Small intestine (tissue), 7 donors: ENCODE results near the gene IER5L. TPM values are rescaled to one million over a fixed set of nuclear protein-coding genes. Genes with fewer than 3 reads are reported as not detected.

Experiments used
- DNase-seq, 2 donors: peaks; one replicate each; pipeline versions ENCODE4 v3.0.0 to v3.0.0-alpha.2; 2013
- FAIRE-seq: peaks from 2 replicates; lab custom pipeline; 2012; peaks lifted over from hg19 to GRCh38; lab: Jason Lieb, UNC
- H3K27ac ChIP-seq, 3 donors: one replicate each; pipeline ENCODE4 v1.5.1; 2013; ENCODE audit warnings: low read length in 2 of 3, mild to moderate bottlenecking in 2 of 3, control low read depth in 1 of 3, inconsistent platforms in 1 of 3, low read depth in 1 of 3, moderate library complexity in 1 of 3
- H3K27me3 ChIP-seq, 3 donors: one replicate each; pipeline ENCODE4 v1.6.1; 2013; ENCODE audit warnings: low read length in 3 of 3, inconsistent platforms in 1 of 3; ENCODE audit not compliant: control insufficient read depth in 3 of 3, insufficient read depth in 3 of 3
- H3K36me3 ChIP-seq, 3 donors: one replicate each; pipeline ENCODE4 v1.6.1; 2013; ENCODE audit warnings: low read length in 3 of 3, inconsistent platforms in 1 of 3, low read depth in 1 of 3, mild to moderate bottlenecking in 1 of 3, moderate library complexity in 1 of 3; ENCODE audit not compliant: control insufficient read depth in 3 of 3, insufficient read depth in 2 of 3
- H3K4me1 ChIP-seq, 3 donors: one replicate each; pipeline ENCODE4 v1.6.1; 2013; ENCODE audit warnings: low read length in 2 of 3, inconsistent platforms in 1 of 3, low read depth in 1 of 3, mild to moderate bottlenecking in 1 of 3, moderate library complexity in 1 of 3; ENCODE audit not compliant: control insufficient read depth in 3 of 3, insufficient read depth in 2 of 3
- H3K4me3 ChIP-seq, 3 donors: one replicate each; pipeline ENCODE4 v1.5.1; 2013; ENCODE audit warnings: low read length in 3 of 3, control low read depth in 1 of 3, inconsistent platforms in 1 of 3, low read depth in 1 of 3, mild to moderate bottlenecking in 1 of 3, moderate library complexity in 1 of 3
- H3K9me3 ChIP-seq, 2 donors: one replicate each; pipeline ENCODE4 v1.6.1; 2013; ENCODE audit warnings: low read depth in 1 of 2, low read length in 1 of 2; ENCODE audit not compliant: control insufficient read depth in 2 of 2, insufficient read depth in 1 of 2
- WGBS, 3 donors: extraction: QIAGEN DNeasy Blood & Tissue Kit; methylation state at CpG; one replicate each; pipeline ENCODE4 v1.1.7; 2013; 5-methylcytosine and 5-hydroxymethylcytosine counted together
- polyA plus RNA-seq, 4 donors: library from polyadenylated mRNA; stranded (reverse) in 3 of 4; unstranded in 1 of 4; fragments of 200-250 nt in 3 of 4; fragments of 120-200 nt in 1 of 4; gene quantifications; one replicate each; pipeline versions ENCODE4 v1.2.1 to v1.2.3, GENCODE V29; 2013
- donor health status: healthy with polysubstance abuse.
- donor health status: control.
- donor health status: control.
- donor health status: Bipolar disorder and iron deficiency.
- donor health status: healthy.

IER5L gene
- polyA plus RNA-seq, 4 donors, result 0.89 to 13.7 (median 4.6) TPM

GRCh38 chr9:129221979-129222635 lies 44.0 kb upstream of the IER5L start:
- no peak for FAIRE-seq

GRCh38 chr9:129221233-129221632 lies 43.2 kb upstream of the IER5L start:
- Histone ChIP-seq H3K36me3 (peaks cover 0 to 27% (median 0%) of the 10 kb centered on the region in 3 donors), H3K4me1 (peaks cover 0 to 12% (median 0%) of the 10 kb centered on the region in 3 donors), H3K9me3 (no peaks in the 10 kb centered on the region), H3K27me3 (no peaks in the 10 kb centered on the region), H3K27ac (no peak overlapping the region), H3K4me3 (no peak overlapping the region)
- 77 to 80% (median 78%) methylated on average over 7 of the region's 7 CpGs for WGBS, 3 donors
- DNase-seq (peak in 1 of 2 donors; percentile 44), FAIRE-seq (no peak)

More at GRCh38 chr9:129221979-129222635, 44.0 kb upstream of the IER5L start:
- no peak for DNase-seq
- peaks cover 0 to 12% (median 0%) of the 10 kb centered on the region in 3 donors for H3K4me1 ChIP-seq
- 85 to 88% (median 87%) methylated on average over 15 of the region's 15 CpGs for WGBS, 3 donors
- no peak overlapping the region for H3K27ac ChIP-seq
- H3K4me3 ChIP-seq, result no peak overlapping the region
- H3K9me3 ChIP-seq, result no peaks in the 10 kb centered on the region
- H3K36me3 ChIP-seq, result peaks cover 0 to 24% (median 0%) of the 10 kb centered on the region in 3 donors
- H3K27me3 ChIP-seq, result no peaks in the 10 kb centered on the region

GRCh38 chr9:129220771-129221170 lies 42.7 kb upstream of the IER5L start:
- no peak for FAIRE-seq
- WGBS, 3 donors, result 75 to 81% (median 77%) methylated on average over 6 of the region's 6 CpGs

GRCh38 chr9:129218918-129219317 lies 40.9 kb upstream of the IER5L start:
- FAIRE-seq (no peak), DNase-seq (no peak)
- H3K27me3 ChIP-seq, result no peaks in the 10 kb centered on the region
- 77 to 81% (median 78%) methylated on average over 9 of the region's 9 CpGs for WGBS, 3 donors
- no peaks in the 10 kb centered on the region for H3K9me3 ChIP-seq
- H3K4me3 ChIP-seq, result no peak overlapping the region
- H3K27ac ChIP-seq, result no peak overlapping the region
- peaks cover 0 to 29% (median 0%) of the 10 kb centered on the region in 3 donors for H3K36me3 ChIP-seq
- H3K4me1 ChIP-seq, result peaks cover 0 to 6% (median 0%) of the 10 kb centered on the region in 3 donors

More at GRCh38 chr9:129220771-129221170, 42.7 kb upstream of the IER5L start:
- Histone ChIP-seq H3K4me1 (peaks cover 0 to 8% (median 0%) of the 10 kb centered on the region in 3 donors), H3K9me3 (no peaks in the 10 kb centered on the region), H3K27ac (no peak overlapping the region), H3K4me3 (no peak overlapping the region), H3K27me3 (no peaks in the 10 kb centered on the region), H3K36me3 (peaks cover 0 to 29% (median 0%) of the 10 kb centered on the region in 3 donors)
- DNase-seq, result no peak

GRCh38 chr9:129218272-129218625 lies 40.2 kb upstream of the IER5L start:
- no peak for DNase-seq
- Histone ChIP-seq H3K4me1 (peaks cover 0 to under 1% (median 0%) of the 10 kb centered on the region in 3 donors), H3K9me3 (no peaks in the 10 kb centered on the region), H3K27me3 (no peaks in the 10 kb centered on the region), H3K4me3 (no peak overlapping the region), H3K36me3 (peaks cover 0 to 35% (median 0%) of the 10 kb centered on the region in 3 donors), H3K27ac (no peak overlapping the region)
- 73 to 83% (median 82%) methylated on average over 3 to 6 of the region's 6 CpGs for WGBS, 3 donors
- no peak for FAIRE-seq

- 89 to 94% (median 92%) methylated on average over 5 of the region's 5 CpGs for WGBS, 3 donors
- no peak for DNase-seq
- Histone ChIP-seq H3K27ac (no peak overlapping the region), H3K9me3 (no peaks in the 10 kb centered on the region), H3K36me3 (peaks cover 0 to 26% (median 0%) of the 10 kb centered on the region in 3 donors), H3K4me3 (no peak overlapping the region), H3K27me3 (no peaks in the 10 kb centered on the region), H3K4me1 (no peaks in the 10 kb centered on the region)
- no peak for FAIRE-seq
Observed at GRCh38 chr9:129213551-129213950, 35.5 kb upstream of the IER5L start.

GRCh38 chr9:129211686-129212085 lies 33.6 kb upstream of the IER5L start:
- no peak overlapping the region for H3K27ac ChIP-seq
- H3K9me3 ChIP-seq, result no peaks in the 10 kb centered on the region
- H3K27me3 ChIP-seq, result no peaks in the 10 kb centered on the region
- WGBS, 3 donors, result 64 to 82% (median 65%) methylated on average over 7 of the region's 7 CpGs
- DNase-seq, result no peak
- no peak overlapping the region for H3K4me3 ChIP-seq
- H3K36me3 ChIP-seq, result peaks cover 0 to 20% (median 0%) of the 10 kb centered on the region in 3 donors
- peaks cover 0 to 11% (median 0%) of the 10 kb centered on the region in 3 donors for H3K4me1 ChIP-seq
- no peak for FAIRE-seq

- peaks cover 0 to 15% (median 0%) of the 10 kb centered on the region in 3 donors for H3K36me3 ChIP-seq
- peaks cover 0 to 13% (median 0%) of the 10 kb centered on the region in 3 donors for H3K4me1 ChIP-seq
- H3K27me3 ChIP-seq, result no peaks in the 10 kb centered on the region
- H3K4me3 ChIP-seq, result no peak overlapping the region
- DNase-seq (no peak), FAIRE-seq (no peak)
- H3K27ac ChIP-seq, result no peak overlapping the region
- no peaks in the 10 kb centered on the region for H3K9me3 ChIP-seq
- WGBS, 3 donors, result 74 to 75% (median 74%) methylated on average over 5 of the region's 5 CpGs
Observed at GRCh38 chr9:129210125-129210524, 32.1 kb upstream of the IER5L start.
